Naive thymus-derived CD8-positive, alpha-beta T cell (primary cell): ENCODE data around the gene MAGEA9. TPM values are rescaled to one million over a fixed set of nuclear protein-coding genes. Genes with fewer than 3 reads are reported as not detected.
A peak's percentile ranks its signal among the peaks of the same experiment; 100 is the strongest.
"Not testable (repeated sequence)": the region's sequence is repeated elsewhere in the genome, so short reads cannot be mapped to it uniquely, and the experiment has no call there.

Experiments used
- ATAC-seq, 2 donors: fragments of 150-1000 bp; cut with Tn5 transposase in 1 of 2; sonication (Bioruptor Pico), chemical (Tn5 transposase) in 1 of 2; 1 replicate in 1 of 2; 2 replicates in 1 of 2; pipeline ENCODE4 v1.10.0; 2021; ENCODE audit warnings: mild to moderate bottlenecking in 2 of 2, moderate library complexity in 2 of 2
- POLR2A ChIA-PET: fragments of 350-600 bp; sonication (Branson Sonifier 250); formaldehyde crosslinking; loops from one replicate; lab custom pipeline; 2021; ENCODE audit warnings: antibody characterized with exemption; lab: Charles Lee
- DNase-seq, 10 donors: peaks; one replicate each; pipeline versions ENCODE4 v3.0.0 to v3.0.0-alpha.2; 2020 to 2022
- H3K27ac Mint-ChIP-seq, 10 donors: one replicate each; pipeline ENCODE4 v1.8.0; 2020 to 2022; ENCODE audit warnings: mild to moderate bottlenecking in 10 of 10, mixed read lengths in 10 of 10, moderate library complexity in 4 of 10, inconsistent platforms in 1 of 10
- H3K27me3 Mint-ChIP-seq, 5 donors: one replicate each; pipeline ENCODE4 v1.8.0; 2021 to 2022; ENCODE audit warnings: mixed read lengths in 5 of 5
- H3K36me3 Mint-ChIP-seq, 3 donors: one replicate each; pipeline ENCODE4 v1.8.0; 2020 to 2022; ENCODE audit warnings: mixed read lengths in 3 of 3, mild to moderate bottlenecking in 2 of 3, inconsistent platforms in 1 of 3
- H3K4me1 Mint-ChIP-seq, 4 donors: one replicate each; pipeline ENCODE4 v1.8.0; 2021 to 2022; ENCODE audit warnings: mixed read lengths in 4 of 4
- H3K4me3 Mint-ChIP-seq, 10 donors: one replicate each; pipeline ENCODE4 v1.8.0; 2020 to 2022; ENCODE audit warnings: mild to moderate bottlenecking in 10 of 10, mixed read lengths in 10 of 10, moderate library complexity in 6 of 10, inconsistent platforms in 1 of 10
- H3K9me3 Mint-ChIP-seq, 9 donors: one replicate each; pipeline ENCODE4 v1.8.0; 2020 to 2022; ENCODE audit warnings: mixed read lengths in 9 of 9, mild to moderate bottlenecking in 3 of 9, inconsistent platforms in 1 of 9, moderate library complexity in 1 of 9
- polyA plus RNA-seq, 3 donors: library from polyadenylated mRNA; unstranded; fragments of 300-500 nt; fragmentation: Illumina TruSeq; gene quantifications; one replicate each; pipeline ENCODE4 v1.2.3, GENCODE V29; 2021
- total RNA-seq, 8 experiments: library from RNA in 2 of 8; stranded (reverse) in 2 of 8; gene quantifications; one replicate each; pipeline ENCODE4 v1.2.3 and lab custom pipeline; 2021 to 2026

MAGEA9 gene
- total and polyA plus RNA-seq, 5 experiments from 2014 or later, result not detected

DNA sequence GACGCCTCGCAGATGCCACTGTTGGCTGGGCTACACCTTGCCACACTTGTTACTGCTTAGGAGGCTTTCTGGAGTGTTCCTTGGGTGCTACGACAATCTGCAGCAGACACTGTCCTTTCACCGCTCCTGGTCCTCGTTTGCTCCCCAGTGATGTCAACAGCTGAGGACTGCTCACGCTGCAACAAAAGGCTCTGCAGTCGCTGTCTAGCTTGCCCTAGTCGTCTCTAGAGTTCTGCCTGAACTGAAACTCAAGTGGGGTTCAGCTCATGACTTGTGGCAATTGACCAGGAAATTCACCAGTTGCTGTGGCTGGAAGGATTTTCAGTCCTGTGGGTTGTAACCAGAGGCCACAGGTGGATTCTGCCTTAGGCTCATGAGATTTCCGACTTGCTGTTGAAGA, 8.7 kb upstream of the MAGEA9 start:
- ATAC-seq, H3K9me3 Mint-ChIP-seq, H3K27me3 Mint-ChIP-seq, H3K36me3 Mint-ChIP-seq, H3K27ac Mint-ChIP-seq, DNase-seq, H3K4me3 Mint-ChIP-seq, H3K4me1 Mint-ChIP-seq, POLR2A ChIA-PET: not testable (repeated sequence)

DNA sequence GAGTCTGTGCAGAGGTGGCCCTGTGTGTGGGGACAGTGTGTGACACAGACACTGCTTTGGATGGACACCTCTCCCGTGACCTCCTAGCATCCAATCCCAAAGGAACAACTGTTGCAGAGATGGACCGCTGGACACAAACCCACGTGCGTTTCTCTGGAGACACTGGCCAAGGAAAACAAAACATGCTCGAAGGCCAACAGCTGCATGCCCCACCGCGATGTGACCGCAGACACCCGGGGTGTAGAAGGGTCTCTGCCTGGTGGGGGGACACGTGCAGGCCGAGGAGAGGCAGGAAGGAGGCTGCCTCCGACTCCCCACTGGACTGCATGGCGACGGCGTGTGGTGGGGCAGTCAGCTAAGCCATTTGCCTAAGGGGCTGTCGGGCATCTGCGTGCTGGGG, 8.0 kb upstream of the MAGEA9 start, which contains the start of gene HSFX1:
HSFX1 (plus strand) TSS at position 301 of the 400 bp plus-strand sequence. CDS start 614 bp downstream, outside the sequence.
- POLR2A ChIA-PET, H3K27me3 Mint-ChIP-seq, H3K27ac Mint-ChIP-seq, H3K4me3 Mint-ChIP-seq, H3K4me1 Mint-ChIP-seq, ATAC-seq, H3K9me3 Mint-ChIP-seq, H3K36me3 Mint-ChIP-seq, DNase-seq: not testable (repeated sequence)

DNA sequence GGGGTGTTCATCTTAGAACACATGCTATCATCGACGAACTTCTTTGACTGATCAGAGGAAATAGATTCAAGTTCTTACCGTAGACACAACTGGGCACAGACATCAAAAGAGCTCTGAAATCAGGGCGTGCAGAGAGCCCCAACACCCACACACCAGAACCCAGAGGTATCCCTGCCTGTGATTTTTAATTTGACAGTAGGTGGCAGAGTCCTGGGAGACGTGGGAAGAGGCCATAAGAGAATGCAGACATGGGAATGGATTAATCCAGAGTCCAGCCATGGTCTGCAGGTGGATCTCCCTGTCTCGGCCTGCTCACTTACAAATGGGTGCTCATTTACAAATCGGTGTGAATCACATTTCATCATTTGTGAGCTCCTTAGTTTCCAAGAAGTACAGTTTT, 3.7 kb upstream of the MAGEA9 start:
- H3K4me3 Mint-ChIP-seq, DNase-seq, ATAC-seq, H3K9me3 Mint-ChIP-seq, H3K36me3 Mint-ChIP-seq, H3K27ac Mint-ChIP-seq, H3K4me1 Mint-ChIP-seq, POLR2A ChIA-PET, H3K27me3 Mint-ChIP-seq: not testable (repeated sequence)

DNA sequence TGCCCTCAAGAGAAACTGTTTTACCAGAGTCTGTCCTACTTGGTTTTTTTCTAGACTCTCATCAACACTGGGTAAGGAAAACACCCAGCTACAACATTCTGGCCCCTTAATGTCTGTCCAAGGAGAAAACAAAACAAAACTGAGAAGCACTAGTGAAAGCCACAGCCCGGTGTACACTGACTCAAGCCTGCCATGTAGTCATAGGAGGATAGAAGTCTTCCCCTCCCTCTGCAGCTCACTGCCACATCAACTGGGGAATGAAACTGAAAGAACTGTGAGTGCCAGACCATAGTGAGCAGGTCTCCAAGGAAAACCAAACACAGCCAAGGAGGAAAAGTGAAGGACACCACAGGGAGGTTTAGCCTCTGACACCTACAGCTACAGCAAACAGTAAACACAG, 13.8 kb downstream of the MAGEA9 start:
- H3K36me3 Mint-ChIP-seq, H3K9me3 Mint-ChIP-seq: not testable (repeated sequence)

DNA sequence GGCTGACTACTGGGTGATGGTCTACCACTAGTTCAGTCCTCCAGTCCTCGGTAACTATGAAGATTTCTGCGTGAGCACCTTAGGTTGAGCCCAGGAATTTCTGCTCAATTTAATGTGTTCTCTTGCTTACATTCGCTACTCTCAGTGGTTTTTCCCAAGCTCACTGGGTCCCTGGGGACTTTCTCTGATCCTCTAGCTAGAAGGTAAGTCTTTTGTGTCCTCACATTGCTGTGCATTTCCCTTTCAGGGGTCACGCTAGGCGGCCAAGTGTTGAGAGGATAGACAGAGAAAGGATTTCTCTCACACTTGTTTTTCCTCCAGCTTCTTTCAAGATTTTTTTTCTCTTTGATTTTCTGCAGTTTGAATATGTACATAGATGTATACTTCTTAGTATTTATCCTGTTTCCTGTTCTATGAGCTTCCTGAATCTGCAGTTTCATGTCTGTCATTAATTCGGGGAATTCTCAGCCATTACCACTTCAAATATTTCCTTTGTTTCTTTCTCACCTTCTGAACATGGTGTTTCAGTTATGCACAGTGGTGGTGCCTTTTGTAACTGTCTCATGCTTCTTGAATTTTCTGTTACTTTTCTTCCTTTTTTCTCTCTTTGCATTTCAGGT, 17.5 kb downstream of the MAGEA9 start:
- Mint-ChIP-seq H3K27ac (peak overlapping the region in 3 of 10 donors; percentile 39 to 67 (median 50)), H3K4me1 (peaks cover 3 to 25% (median 15%) of the 10 kb centered on the region in 4 donors), H3K4me3 (peak overlapping the region in 2 of 10 donors; percentile 39 to 47), H3K9me3 (peaks cover 0 to 1% (median 0%) of the 10 kb centered on the region in 9 donors), H3K27me3 (no peaks in the 10 kb centered on the region), H3K36me3 (no peaks in the 10 kb centered on the region)
- POLR2A ChIA-PET, result no interaction called here
- ATAC-seq, result no peak
- DNase-seq, result no peak

More for the DNA sequence above, 13.8 kb downstream of the MAGEA9 start:
- ATAC-seq, DNase-seq, H3K27me3 Mint-ChIP-seq, H3K4me3 Mint-ChIP-seq, POLR2A ChIA-PET, H3K27ac Mint-ChIP-seq: not testable (repeated sequence)
- H3K4me1 Mint-ChIP-seq, result peaks cover 3 to 21% (median 14%) of the 10 kb centered on the region in 4 donors

DNA sequence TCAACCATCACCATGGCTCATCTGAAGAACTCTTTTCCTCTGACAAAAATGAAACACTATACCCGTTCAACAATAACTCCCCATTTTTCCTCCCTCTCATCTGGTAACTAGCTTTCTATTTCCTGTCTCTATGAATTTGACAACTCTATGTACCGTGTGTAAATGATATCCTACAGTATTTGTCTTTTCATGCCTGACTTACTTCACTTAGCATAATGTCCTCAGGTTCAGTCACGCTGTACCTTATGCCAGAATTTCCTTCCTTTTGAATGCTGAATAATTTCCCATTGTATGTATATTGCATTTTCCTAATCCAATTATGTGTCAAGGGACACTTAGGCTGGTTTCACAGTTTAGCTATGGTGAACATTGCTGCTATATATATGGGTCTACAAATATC, 18.2 kb downstream of the MAGEA9 start:
- POLR2A ChIA-PET, result no interaction called here
- DNase-seq (no peak), ATAC-seq (no peak)
- peaks cover 3 to 25% (median 15%) of the 10 kb centered on the region in 4 donors for H3K4me1 Mint-ChIP-seq
- no peaks in the 10 kb centered on the region for H3K36me3 Mint-ChIP-seq
- peaks cover 0 to 1% (median 0%) of the 10 kb centered on the region in 9 donors for H3K9me3 Mint-ChIP-seq
- H3K4me3 Mint-ChIP-seq, result no peak overlapping the region
- no peaks in the 10 kb centered on the region for H3K27me3 Mint-ChIP-seq
- no peak overlapping the region for H3K27ac Mint-ChIP-seq

DNA sequence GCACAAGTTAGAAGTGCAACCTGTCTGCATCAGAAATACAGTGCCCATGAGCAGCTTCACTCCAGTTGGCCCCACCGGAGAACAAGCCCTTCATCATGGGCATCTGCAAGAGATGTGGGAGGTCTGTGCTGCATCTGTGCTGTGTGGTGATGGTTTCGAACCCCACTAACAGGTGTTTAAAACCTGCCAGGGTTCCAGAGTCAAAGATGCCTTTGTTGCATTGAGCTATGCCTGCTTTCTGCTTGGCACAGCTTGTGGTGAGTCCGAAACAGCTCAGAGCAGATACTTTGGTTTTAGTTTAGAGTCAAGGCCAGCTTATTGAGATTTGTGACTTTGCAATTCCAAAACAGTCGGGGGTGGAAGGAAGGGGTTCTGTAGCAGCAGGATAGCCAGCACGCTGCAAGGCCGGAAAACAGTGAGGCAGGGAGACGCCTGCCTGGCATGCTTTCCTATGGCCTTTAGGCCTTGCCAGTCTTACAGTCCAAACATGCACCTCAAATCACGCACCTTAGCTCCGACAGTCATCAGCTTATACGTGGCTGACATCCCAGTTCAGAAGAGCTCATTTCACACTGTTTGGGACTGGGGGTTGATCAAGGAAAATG, 21.8 kb downstream of the MAGEA9 start:
- Mint-ChIP-seq H3K4me3 (no peak overlapping the region), H3K27ac (no peak overlapping the region)
- ATAC-seq, result no peak

DNA sequence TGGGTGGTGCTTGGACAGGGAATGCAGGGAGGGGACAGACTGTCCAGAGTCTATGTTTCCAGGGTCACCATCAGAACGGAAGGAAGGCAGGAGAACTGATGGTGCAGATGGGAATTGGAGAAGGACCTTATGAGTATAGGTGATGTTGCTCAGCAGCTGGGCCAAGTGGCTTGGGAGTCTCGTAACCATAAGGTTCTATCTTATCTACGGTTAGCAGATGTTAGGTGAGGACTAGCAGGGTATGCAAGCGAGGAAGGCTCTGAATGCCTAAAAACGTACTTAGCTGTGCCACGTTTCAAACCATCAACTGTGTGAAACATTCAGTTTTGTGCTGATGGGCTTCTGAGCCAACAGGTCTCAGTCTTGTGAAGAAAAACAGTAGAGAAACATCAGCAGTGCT, 22.4 kb downstream of the MAGEA9 start:
- no peak for DNase-seq
- peaks cover 0 to 3% (median 0%) of the 10 kb centered on the region in 5 donors for H3K27me3 Mint-ChIP-seq
- H3K9me3 Mint-ChIP-seq, result no peaks in the 10 kb centered on the region
- H3K36me3 Mint-ChIP-seq, result no peaks in the 10 kb centered on the region
- no peak overlapping the region for H3K4me3 Mint-ChIP-seq
- POLR2A ChIA-PET, result no interaction called here
- H3K27ac Mint-ChIP-seq, result no peak overlapping the region
- no peak for ATAC-seq
- peaks cover 3 to 16% (median 10%) of the 10 kb centered on the region in 4 donors for H3K4me1 Mint-ChIP-seq

More for the DNA sequence above, 21.8 kb downstream of the MAGEA9 start:
- peaks cover 0 to 3% (median 0%) of the 10 kb centered on the region in 5 donors for H3K27me3 Mint-ChIP-seq
- no peaks in the 10 kb centered on the region for H3K9me3 Mint-ChIP-seq
- no peaks in the 10 kb centered on the region for H3K36me3 Mint-ChIP-seq
- POLR2A ChIA-PET, result no interaction called here
- H3K4me1 Mint-ChIP-seq, result peaks cover 3 to 16% (median 11%) of the 10 kb centered on the region in 4 donors
- no peak for DNase-seq

DNA sequence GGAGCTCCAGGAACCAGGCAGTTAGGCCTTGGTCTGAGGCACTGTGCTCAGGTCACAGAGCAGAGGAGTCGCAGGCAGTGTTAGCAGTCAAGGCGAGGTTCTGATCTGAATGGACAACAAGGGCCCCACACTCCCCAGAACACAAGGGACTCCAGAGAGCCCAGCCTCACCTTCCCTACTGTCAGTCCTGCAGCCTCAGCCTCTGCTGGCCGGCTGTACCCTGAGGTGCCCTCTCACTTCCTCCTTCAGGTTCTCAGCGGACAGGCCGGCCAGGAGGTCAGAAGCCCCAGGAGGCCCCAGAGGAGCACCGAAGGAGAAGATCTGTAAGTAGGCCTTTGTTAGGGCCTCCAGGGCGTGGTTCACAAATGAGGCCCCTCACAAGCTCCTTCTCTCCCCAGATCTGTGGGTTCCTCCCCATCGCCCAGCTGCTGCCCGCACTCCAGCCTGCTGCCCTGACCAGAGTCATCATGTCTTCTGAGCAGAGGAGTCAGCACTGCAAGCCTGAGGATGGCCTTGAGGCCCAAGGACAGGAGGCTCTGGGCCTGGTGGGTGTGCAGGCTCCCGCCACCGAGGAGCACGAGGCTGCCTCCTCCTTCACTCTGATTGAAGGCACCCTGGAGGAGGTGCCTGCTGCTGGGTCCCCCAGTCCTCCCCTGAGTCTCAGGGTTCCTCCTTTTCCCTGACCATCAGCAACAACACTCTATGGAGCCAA, 26.2 kb downstream of the MAGEA9 start:
- Mint-ChIP-seq H3K27me3 (peaks cover 0 to 3% (median 0%) of the 10 kb centered on the region in 5 donors), H3K9me3 (no peaks in the 10 kb centered on the region), H3K27ac (no peak overlapping the region), H3K4me1 (peaks cover 0 to 2% (median 0%) of the 10 kb centered on the region in 4 donors), H3K36me3 (no peaks in the 10 kb centered on the region), H3K4me3 (no peak overlapping the region)
- DNase-seq (no peak), ATAC-seq (no peak)
- POLR2A ChIA-PET, result no interaction called here

DNA sequence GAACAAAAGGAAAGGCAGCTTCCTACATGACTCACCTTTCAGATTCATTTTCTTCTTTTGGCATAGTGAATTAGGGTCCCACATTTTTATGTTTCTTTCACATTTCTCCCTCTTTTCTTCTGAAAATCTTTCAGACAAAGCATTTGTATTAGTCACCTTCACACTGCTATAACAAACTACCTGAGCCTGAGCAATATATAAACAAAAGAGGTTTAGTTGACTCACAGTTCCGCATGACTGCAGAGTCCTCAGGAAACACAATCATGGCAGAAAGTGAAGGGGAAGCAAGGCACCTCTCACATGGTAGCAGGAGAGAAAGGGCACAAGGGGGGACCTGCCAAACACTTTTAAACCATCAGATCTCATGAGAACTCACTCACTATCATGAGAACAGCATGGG, 36.9 kb downstream of the MAGEA9 start:
- peaks cover 0 to 10% (median 5%) of the 10 kb centered on the region in 5 donors for H3K27me3 Mint-ChIP-seq

DNA sequence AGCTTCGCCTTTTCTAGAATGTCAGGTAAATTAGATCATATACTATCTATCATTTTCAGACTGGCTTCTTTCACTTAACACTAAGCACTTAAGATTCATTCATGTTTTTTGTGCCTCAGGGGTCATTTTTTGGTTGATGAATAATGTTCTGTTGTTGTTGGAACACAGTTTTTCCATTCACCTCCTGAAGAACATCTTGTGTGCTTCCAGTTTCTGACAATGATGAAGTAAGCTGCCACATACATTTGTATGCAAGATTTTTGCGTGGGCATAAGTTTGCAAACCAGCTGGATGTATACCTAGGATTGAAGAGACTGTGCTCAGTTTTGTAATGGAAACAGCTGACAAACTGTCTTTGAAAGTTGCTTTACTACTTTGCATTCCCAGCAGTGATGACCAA, 37.6 kb downstream of the MAGEA9 start:
- Mint-ChIP-seq H3K4me3 (no peak overlapping the region), H3K27ac (no peak overlapping the region), H3K4me1 (no peaks in the 10 kb centered on the region), H3K27me3 (peaks cover 0 to 12% (median 5%) of the 10 kb centered on the region in 5 donors), H3K9me3 (no peaks in the 10 kb centered on the region), H3K36me3 (no peaks in the 10 kb centered on the region)
- ATAC-seq (no peak), DNase-seq (no peak)
- POLR2A ChIA-PET, result no interaction called here

More for the DNA sequence above, 36.9 kb downstream of the MAGEA9 start:
- DNase-seq (no peak), ATAC-seq (no peak)
- Mint-ChIP-seq H3K27ac (no peak overlapping the region), H3K4me1 (no peaks in the 10 kb centered on the region), H3K36me3 (no peaks in the 10 kb centered on the region), H3K4me3 (no peak overlapping the region), H3K9me3 (no peaks in the 10 kb centered on the region)
- POLR2A ChIA-PET, result no interaction called here

DNA sequence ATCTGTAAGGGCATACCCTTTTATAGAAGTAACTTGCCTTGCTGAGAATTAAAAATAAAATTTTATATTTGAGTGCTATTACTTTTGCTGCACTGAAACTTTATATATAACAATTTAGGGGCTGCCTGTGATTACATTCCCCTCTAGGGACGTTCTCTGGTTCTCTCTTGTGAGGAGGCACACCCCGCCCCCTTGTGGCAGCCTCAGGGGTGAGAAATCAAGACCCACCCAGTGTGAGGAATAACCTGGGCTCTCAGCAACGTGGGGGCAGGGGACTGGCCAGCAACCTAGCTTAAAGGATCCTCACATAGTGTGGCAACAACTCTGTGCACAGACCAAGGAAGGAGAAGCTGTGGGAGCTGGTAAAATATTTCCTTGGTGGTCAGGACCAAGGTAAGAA, 43.7 kb downstream of the MAGEA9 start:
- ATAC-seq, result no peak

DNA sequence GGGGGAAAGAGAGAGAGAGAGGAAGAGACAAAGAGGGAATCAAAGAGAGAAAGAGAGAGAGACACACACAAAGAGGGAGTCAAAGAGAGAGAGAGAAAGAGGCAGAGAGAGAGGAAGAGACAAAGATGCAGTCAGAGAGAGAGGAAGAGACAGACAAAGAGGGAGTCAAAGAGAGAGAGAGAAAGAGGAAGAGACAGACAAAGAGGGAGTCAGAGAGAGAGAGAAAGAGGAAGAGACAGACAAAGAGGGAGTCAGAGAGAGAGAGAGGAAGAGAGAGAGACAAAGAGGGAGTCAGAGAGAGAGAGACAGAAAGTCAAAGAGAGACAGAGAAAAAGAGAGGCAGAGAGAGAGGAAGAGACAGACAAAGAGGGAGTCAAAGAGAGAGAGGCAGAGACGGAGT, 45.5 kb downstream of the MAGEA9 start:
- ATAC-seq (no peak), DNase-seq (no peak)
- Mint-ChIP-seq H3K4me3 (no peak overlapping the region), H3K27me3 (peaks cover 0 to 12% (median 2%) of the 10 kb centered on the region in 5 donors), H3K9me3 (peaks cover 0 to 4% (median 0%) of the 10 kb centered on the region in 9 donors), H3K27ac (peak overlapping the region in 3 of 10 donors; percentile 26 to 63 (median 33)), H3K4me1 (peaks cover 10 to 25% (median 23%) of the 10 kb centered on the region in 4 donors), H3K36me3 (no peaks in the 10 kb centered on the region)
- POLR2A ChIA-PET, result no interaction called here

More for the DNA sequence above, 43.7 kb downstream of the MAGEA9 start:
- H3K27me3 Mint-ChIP-seq, result peaks cover 0 to 12% (median 7%) of the 10 kb centered on the region in 5 donors
- H3K27ac Mint-ChIP-seq, result peak overlapping the region in 1 of 10 donors; percentile 55
- H3K9me3 Mint-ChIP-seq, result peaks cover 0 to 4% (median 0%) of the 10 kb centered on the region in 9 donors
- peak in 9 of 10 donors; percentile 2 to 25 (median 18) for DNase-seq
- H3K36me3 Mint-ChIP-seq, result no peaks in the 10 kb centered on the region
- H3K4me1 Mint-ChIP-seq, result peaks cover 7 to 22% (median 19%) of the 10 kb centered on the region in 4 donors
- H3K4me3 Mint-ChIP-seq, result no peak overlapping the region
- POLR2A ChIA-PET, result no interaction called here
